Dermis microvascular lymphatic vessel endothelial cell (primary cell): ENCODE results near the gene TTBK2. TPM values are rescaled to one million over a fixed set of nuclear protein-coding genes. Genes with fewer than 3 reads are reported as not detected.

Experiments used
- DNase-seq, 2 donors: peaks; one replicate each; pipeline versions ENCODE4 v3.0.0 to v3.0.0-alpha.2; 2010; ENCODE audit warnings: low read depth in 2 of 2
- total RNA-seq: library from RNA; depleted of rRNA; stranded (reverse); fragments of >200 nt; gene quantifications from 2 replicates; pipeline ENCODE4 v1.2.1, GENCODE V29; 2014

TTBK2 gene
- total RNA-seq, 1 donor from 2014 or later = 7.1 TPM

- no peak for DNase-seq
Observed at GRCh38 chr15:42693942-42694341, 226.6 kb downstream of the TTBK2 start.

- DNase-seq = no peak
Observed at GRCh38 chr15:42693496-42693895, 227.1 kb downstream of the TTBK2 start.

- DNase-seq = no peak
Observed at GRCh38 chr15:42692997-42693396, 227.6 kb downstream of the TTBK2 start.

- no peak for DNase-seq
Observed at GRCh38 chr15:42692536-42692935, 228.0 kb downstream of the TTBK2 start.

GRCh38 chr15:42691770-42692169 is 228.8 kb downstream of the TTBK2 start:
- no peak for DNase-seq

- DNase-seq = no peak
Observed at GRCh38 chr15:42691308-42691707, 229.3 kb downstream of the TTBK2 start.

Other genes starting within 250 kb of the TTBK2 start
- gene CDAN1, start 183.7 kb downstream of the TTBK2 start, total RNA-seq = 7.4 and 9.2 TPM in 2 replicates
- 19.5 and 21.3 TPM in 2 replicates for gene UBR1, start 185.3 kb upstream of the TTBK2 start, total RNA-seq
- 11.4 and 12.7 TPM in 2 replicates for gene TMEM62, start 212.8 kb upstream of the TTBK2 start, total RNA-seq